Gastroesophageal sphincter (tissue), 3 donors: ENCODE results near the gene CFAP45.

Source experiments
- EP300 ChIP-seq: sonication (generic); formaldehyde crosslinking; IDR thresholded peaks from one replicate; pipeline ENCODE4 v1.6.1; 2017; ENCODE audit warnings: antibody characterized with exemption, mild to moderate bottlenecking
- POLR2A ChIP-seq, 2 donors: fragments of 450-650 bp; IDR thresholded peaks; one replicate each; pipeline ENCODE4 v1.6.1; 2017; ENCODE audit warnings: antibody characterized with exemption in 2 of 2, mild to moderate bottlenecking in 2 of 2, moderate library complexity in 1 of 2
- POLR2AphosphoS5 ChIP-seq: sonication (generic); formaldehyde crosslinking; IDR thresholded peaks from one replicate; pipeline ENCODE4 v1.6.1; 2017; ENCODE audit warnings: antibody characterized with exemption
- TF ChIP-seq, protein P1 (sequence below), 4 experiments: fragments of 200-600 bp in 2 of 4; fragments of 450-650 bp in 2 of 4; sonication (generic) in 1 of 4; IDR thresholded peaks; one replicate each; pipeline ENCODE4 v1.5.1; 2017 to 2019; ENCODE audit warnings: antibody characterized with exemption in 4 of 4, mild to moderate bottlenecking in 2 of 4, moderate library complexity in 2 of 4

DNA sequence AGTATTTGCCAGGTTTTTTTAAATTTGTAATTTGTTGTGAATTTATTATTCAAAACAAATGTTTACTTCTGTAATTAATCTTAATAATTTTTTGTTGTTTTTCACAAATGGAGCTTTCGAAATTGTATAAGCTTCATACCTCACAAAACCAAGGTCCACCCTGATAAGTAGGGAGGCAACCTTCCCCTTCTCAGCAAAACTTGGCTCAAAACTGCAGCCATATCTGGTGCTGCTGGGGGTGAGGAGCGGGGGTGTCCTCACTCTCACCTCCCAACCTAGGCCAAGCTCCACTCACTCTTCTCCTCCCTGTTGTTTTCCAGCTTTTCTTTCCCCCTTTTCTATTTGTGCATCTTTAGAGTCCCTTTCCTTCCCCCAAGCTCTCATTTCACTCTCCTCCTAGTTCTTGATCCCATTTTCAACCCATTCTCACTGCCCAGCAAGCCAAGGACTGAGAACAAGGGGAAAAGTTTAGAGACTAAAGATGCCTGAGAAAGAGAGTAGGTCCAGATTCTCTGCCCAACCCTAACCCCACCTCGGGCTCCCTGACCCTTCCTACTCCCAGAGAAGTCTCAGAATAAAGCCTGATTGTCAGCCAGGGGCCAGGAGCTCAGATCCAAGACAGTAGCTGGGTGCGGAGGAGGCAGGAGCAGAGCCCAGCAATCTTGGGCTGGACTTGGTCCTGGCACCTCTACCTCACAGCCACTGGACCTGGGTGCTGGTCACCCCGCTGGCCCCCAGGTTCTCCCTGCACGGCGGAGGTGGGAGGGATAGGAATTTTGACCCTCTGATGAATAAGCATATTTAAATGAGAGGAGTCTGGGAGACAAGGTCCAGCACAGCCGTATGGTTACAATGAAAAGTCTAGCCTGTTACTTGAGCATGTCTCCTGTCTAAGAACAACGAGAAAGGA is 8.3 kb upstream of the CFAP45 start:
- TF ChIP-seq, protein P1, sequence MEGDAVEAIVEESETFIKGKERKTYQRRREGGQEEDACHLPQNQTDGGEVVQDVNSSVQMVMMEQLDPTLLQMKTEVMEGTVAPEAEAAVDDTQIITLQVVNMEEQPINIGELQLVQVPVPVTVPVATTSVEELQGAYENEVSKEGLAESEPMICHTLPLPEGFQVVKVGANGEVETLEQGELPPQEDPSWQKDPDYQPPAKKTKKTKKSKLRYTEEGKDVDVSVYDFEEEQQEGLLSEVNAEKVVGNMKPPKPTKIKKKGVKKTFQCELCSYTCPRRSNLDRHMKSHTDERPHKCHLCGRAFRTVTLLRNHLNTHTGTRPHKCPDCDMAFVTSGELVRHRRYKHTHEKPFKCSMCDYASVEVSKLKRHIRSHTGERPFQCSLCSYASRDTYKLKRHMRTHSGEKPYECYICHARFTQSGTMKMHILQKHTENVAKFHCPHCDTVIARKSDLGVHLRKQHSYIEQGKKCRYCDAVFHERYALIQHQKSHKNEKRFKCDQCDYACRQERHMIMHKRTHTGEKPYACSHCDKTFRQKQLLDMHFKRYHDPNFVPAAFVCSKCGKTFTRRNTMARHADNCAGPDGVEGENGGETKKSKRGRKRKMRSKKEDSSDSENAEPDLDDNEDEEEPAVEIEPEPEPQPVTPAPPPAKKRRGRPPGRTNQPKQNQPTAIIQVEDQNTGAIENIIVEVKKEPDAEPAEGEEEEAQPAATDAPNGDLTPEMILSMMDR (IDR thresholded peaks at IDR 0.05), result no peak
- TF ChIP-seq POLR2A (IDR thresholded peaks at IDR 0.05), result no peak
- no peak for TF ChIP-seq EP300
- TF ChIP-seq POLR2AphosphoS5, result no peak
